Measurements from ENCODE around the gene EXOC6B.

Gene EXOC6B

GRCh38 chr2:72182547-72182946 is 643.3 kb downstream of the EXOC6B start:
- Mint-ChIP-seq H3K36me3 (ENCODE audit: low read depth) (no peaks in the 10 kb centered on the region), H3K4me1 (ENCODE audit: low read depth) (no peaks in the 10 kb centered on the region), H3K27me3 (ENCODE audit: low read depth) (no peaks in the 10 kb centered on the region), H3K9me3 (peaks cover 8% of the 10 kb centered on the region), H3K27ac (no peak overlapping the region), H3K4me3 (no peak overlapping the region)

GRCh38 chr2:72181616-72182015 is 644.2 kb downstream of the EXOC6B start:
- Mint-ChIP-seq H3K27me3 (ENCODE audit: low read depth) (no peaks in the 10 kb centered on the region), H3K9me3 (peaks cover 5% of the 10 kb centered on the region), H3K36me3 (ENCODE audit: low read depth) (no peaks in the 10 kb centered on the region), H3K27ac (no peak overlapping the region), H3K4me1 (ENCODE audit: low read depth) (no peaks in the 10 kb centered on the region), H3K4me3 (no peak overlapping the region)

- no peaks in the 10 kb centered on the region for H3K27me3 Mint-ChIP-seq (ENCODE audit: low read depth)
- H3K4me3 Mint-ChIP-seq = no peak overlapping the region
- no peaks in the 10 kb centered on the region for H3K36me3 Mint-ChIP-seq (ENCODE audit: low read depth)
- peaks cover 4% of the 10 kb centered on the region for H3K9me3 Mint-ChIP-seq
- no peak overlapping the region for H3K27ac Mint-ChIP-seq
- no peaks in the 10 kb centered on the region for H3K4me1 Mint-ChIP-seq (ENCODE audit: low read depth)
These were observed 645.5 kb downstream of the EXOC6B start for GRCh38 chr2:72180351-72180750.

DNA sequence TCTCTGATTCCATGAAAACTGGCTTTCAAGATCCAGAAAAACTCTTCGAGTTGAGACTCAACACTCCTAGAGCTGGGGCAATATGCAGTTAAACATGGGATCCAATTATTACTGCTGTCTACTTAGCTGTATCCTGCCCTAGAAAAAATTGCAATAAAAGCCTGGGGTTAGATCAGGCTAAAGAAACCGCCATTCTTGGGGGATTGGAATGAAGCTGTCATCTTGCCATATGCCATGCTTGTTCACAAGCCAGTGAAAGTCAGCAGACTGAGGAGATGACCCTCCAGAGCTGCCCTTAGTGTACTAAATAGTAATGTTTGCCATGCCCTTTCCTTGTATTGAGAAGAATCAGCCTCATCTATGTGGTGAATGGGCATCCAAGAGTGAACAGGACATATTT is 647.3 kb downstream of the EXOC6B start:
- Mint-ChIP-seq H3K27me3 (ENCODE audit: low read depth) (no peaks in the 10 kb centered on the region), H3K36me3 (ENCODE audit: low read depth) (no peaks in the 10 kb centered on the region), H3K27ac (no peak overlapping the region), H3K4me3 (no peak overlapping the region), H3K4me1 (ENCODE audit: low read depth) (no peaks in the 10 kb centered on the region), H3K9me3 (no peaks in the 10 kb centered on the region)

DNA sequence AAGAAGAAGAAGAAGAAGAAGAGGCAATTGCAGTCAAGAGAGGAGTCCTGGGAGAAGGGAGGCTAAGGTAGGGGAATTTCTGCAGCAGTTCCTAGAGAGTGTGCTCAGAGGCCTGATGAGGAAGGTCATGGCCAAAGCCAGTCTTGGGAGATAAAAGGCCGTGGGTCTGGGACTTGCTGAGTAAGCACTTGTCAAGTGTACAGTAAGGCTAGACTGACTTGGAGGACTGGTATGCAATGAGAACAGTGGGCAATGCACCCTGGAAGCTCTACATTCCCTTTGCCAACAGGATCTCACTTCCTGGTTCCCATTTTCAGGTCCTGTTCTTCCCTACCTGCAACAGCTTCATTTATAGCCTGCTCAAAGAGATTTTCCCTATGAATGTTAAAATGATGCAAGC is 649.6 kb downstream of the EXOC6B start:
- Mint-ChIP-seq H3K4me1 (ENCODE audit: low read depth) (no peaks in the 10 kb centered on the region), H3K36me3 (ENCODE audit: low read depth) (no peaks in the 10 kb centered on the region), H3K27ac (no peak overlapping the region), H3K27me3 (ENCODE audit: low read depth) (no peaks in the 10 kb centered on the region), H3K9me3 (no peaks in the 10 kb centered on the region), H3K4me3 (no peak overlapping the region)

GRCh38 chr2:72175636-72176035 is 650.2 kb downstream of the EXOC6B start:
- Mint-ChIP-seq H3K27me3 (ENCODE audit: low read depth) (no peaks in the 10 kb centered on the region), H3K9me3 (no peaks in the 10 kb centered on the region), H3K4me1 (ENCODE audit: low read depth) (no peaks in the 10 kb centered on the region), H3K27ac (no peak overlapping the region), H3K36me3 (ENCODE audit: low read depth) (no peaks in the 10 kb centered on the region), H3K4me3 (no peak overlapping the region)

GRCh38 chr2:72173640-72174321 is 652.1 kb downstream of the EXOC6B start:
- Mint-ChIP-seq H3K36me3 (ENCODE audit: low read depth) (no peaks in the 10 kb centered on the region), H3K4me3 (no peak overlapping the region), H3K9me3 (no peaks in the 10 kb centered on the region), H3K4me1 (ENCODE audit: low read depth) (no peaks in the 10 kb centered on the region), H3K27ac (no peak overlapping the region), H3K27me3 (ENCODE audit: low read depth) (peaks cover 3% of the 10 kb centered on the region)

DNA sequence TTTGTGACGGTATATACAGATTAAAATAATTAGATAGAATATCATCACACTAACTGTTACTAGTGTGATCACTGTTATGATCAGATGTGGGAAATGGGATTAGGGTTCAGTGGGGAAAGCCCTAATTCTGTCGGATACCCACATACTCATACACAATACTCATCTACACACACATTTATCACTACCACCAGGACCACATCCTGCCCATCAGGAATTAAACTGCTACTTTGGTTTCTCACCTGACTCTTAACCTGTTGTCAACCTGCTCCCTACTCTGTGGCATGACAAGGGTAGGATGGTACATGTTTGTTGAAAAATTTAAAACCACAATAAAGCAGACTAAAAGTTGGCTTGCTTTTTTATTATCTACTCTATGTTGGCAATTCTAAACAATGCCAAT is 653.4 kb downstream of the EXOC6B start:
- H3K27me3 Mint-ChIP-seq (ENCODE audit: low read depth) = peaks cover 3% of the 10 kb centered on the region
- no peaks in the 10 kb centered on the region for H3K9me3 Mint-ChIP-seq
- no peak overlapping the region for H3K4me3 Mint-ChIP-seq
- no peak overlapping the region for H3K27ac Mint-ChIP-seq
- H3K36me3 Mint-ChIP-seq (ENCODE audit: low read depth) = no peaks in the 10 kb centered on the region
- H3K4me1 Mint-ChIP-seq (ENCODE audit: low read depth) = no peaks in the 10 kb centered on the region

DNA sequence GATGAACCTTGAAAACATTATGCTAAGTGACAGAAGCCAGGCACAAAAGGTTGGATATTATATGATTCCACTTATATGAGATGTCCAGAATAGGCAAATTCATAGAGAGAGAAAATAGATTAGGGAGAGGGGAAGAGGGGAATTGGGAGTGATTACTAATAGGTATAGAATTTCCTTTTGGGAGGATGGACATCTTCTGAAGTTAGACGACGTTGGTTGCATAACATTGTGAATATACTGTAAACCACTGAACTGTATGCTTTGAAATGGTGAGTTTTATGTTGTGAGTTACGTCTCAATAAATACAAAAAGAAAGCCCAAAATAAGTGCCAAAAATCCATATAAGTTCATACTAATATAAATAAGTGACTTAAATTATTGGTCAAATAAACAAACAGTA is 659.6 kb downstream of the EXOC6B start:
- H3K4me3 Mint-ChIP-seq = no peak overlapping the region

DNA sequence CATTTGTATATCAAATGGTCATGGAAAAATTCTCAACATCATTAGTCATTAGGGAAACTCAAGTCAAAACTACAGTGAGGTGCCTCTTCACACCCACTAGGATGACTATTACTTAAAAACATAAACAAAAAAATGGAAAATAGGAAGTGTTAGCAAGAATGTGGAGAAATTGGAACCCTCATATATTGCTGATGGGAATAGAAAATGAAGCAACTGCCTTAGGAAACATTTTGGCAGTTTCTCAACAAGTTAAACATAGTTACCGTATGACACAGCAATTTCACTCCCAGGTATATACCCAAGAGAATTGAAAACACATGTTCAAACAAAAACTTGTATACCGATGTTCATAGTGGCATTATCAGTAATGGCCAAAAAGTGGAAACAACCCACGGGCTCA is 660.0 kb downstream of the EXOC6B start:
- Mint-ChIP-seq H3K4me1 (ENCODE audit: low read depth) (no peaks in the 10 kb centered on the region), H3K27ac (no peak overlapping the region), H3K36me3 (ENCODE audit: low read depth) (no peaks in the 10 kb centered on the region), H3K9me3 (no peaks in the 10 kb centered on the region), H3K4me3 (no peak overlapping the region), H3K27me3 (ENCODE audit: low read depth) (peaks cover 10% of the 10 kb centered on the region)

More for the DNA sequence above, 659.6 kb downstream of the EXOC6B start:
- H3K36me3 Mint-ChIP-seq (ENCODE audit: low read depth) = no peaks in the 10 kb centered on the region
- H3K27ac Mint-ChIP-seq = no peak overlapping the region
- H3K27me3 Mint-ChIP-seq (ENCODE audit: low read depth) = peaks cover 10% of the 10 kb centered on the region
- H3K4me1 Mint-ChIP-seq (ENCODE audit: low read depth) = no peaks in the 10 kb centered on the region
- no peaks in the 10 kb centered on the region for H3K9me3 Mint-ChIP-seq

DNA sequence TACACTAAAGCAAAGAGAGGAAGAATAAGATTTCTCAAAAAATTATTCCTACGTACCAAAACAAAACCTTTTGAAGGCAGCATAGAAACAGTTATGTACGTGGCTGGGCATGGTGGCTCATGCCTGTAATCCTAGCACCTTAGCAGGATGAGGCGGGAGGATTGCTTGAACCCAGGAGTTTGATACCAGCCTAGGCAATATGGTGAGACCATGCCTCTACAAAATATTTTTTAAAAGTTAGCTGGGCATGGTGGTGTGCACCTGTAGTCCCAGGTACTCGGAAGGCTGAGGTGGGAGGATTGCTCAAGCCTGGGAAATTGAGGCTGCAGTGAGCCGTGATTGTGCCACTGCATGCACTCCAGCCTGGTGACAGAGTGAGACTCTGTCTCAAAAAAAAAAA is 663.3 kb downstream of the EXOC6B start:
- Mint-ChIP-seq H3K4me1 (ENCODE audit: low read depth) (no peaks in the 10 kb centered on the region), H3K9me3 (no peaks in the 10 kb centered on the region), H3K27me3 (ENCODE audit: low read depth) (peaks cover 7% of the 10 kb centered on the region), H3K4me3 (no peak overlapping the region), H3K36me3 (ENCODE audit: low read depth) (no peaks in the 10 kb centered on the region), H3K27ac (no peak overlapping the region)

GRCh38 chr2:72159211-72159993 is 666.4 kb downstream of the EXOC6B start:
- no peaks in the 10 kb centered on the region for H3K9me3 Mint-ChIP-seq
- H3K27ac Mint-ChIP-seq = no peak overlapping the region
- H3K36me3 Mint-ChIP-seq (ENCODE audit: low read depth) = no peaks in the 10 kb centered on the region
- H3K27me3 Mint-ChIP-seq (ENCODE audit: low read depth) = peaks cover 20% of the 10 kb centered on the region
- no peak overlapping the region for H3K4me3 Mint-ChIP-seq
- H3K4me1 Mint-ChIP-seq (ENCODE audit: low read depth) = no peaks in the 10 kb centered on the region

GRCh38 chr2:72157871-72158771 is 667.7 kb downstream of the EXOC6B start:
- peaks cover 20% of the 10 kb centered on the region for H3K27me3 Mint-ChIP-seq (ENCODE audit: low read depth)
- H3K36me3 Mint-ChIP-seq (ENCODE audit: low read depth) = no peaks in the 10 kb centered on the region
- no peaks in the 10 kb centered on the region for H3K9me3 Mint-ChIP-seq
- H3K4me1 Mint-ChIP-seq (ENCODE audit: low read depth) = no peaks in the 10 kb centered on the region
- no peak overlapping the region for H3K27ac Mint-ChIP-seq
- H3K4me3 Mint-ChIP-seq = no peak overlapping the region

GRCh38 chr2:72156872-72157271 is 669.0 kb downstream of the EXOC6B start:
- Mint-ChIP-seq H3K27ac (no peak overlapping the region), H3K9me3 (no peaks in the 10 kb centered on the region), H3K4me3 (no peak overlapping the region), H3K36me3 (ENCODE audit: low read depth) (no peaks in the 10 kb centered on the region), H3K4me1 (ENCODE audit: low read depth) (no peaks in the 10 kb centered on the region), H3K27me3 (ENCODE audit: low read depth) (peaks cover 13% of the 10 kb centered on the region)
